Stimulated activated CD4-positive, alpha-beta T cell treated with anti-CD3 and anti-CD28 coated beads, Interleukin-2, amount 100 ng/mL, for 24 hours (primary cell): Measurements from ENCODE around the gene MMP17.
"Not testable (repeated sequence)": the region's sequence is repeated elsewhere in the genome, so short reads cannot be mapped to it uniquely, and the experiment has no call there.

Experiments used
- DNase-seq, 2 donors: peaks; one replicate each; pipeline ENCODE4 v3.0.0-alpha.2; 2020

MMP17 gene

DNA sequence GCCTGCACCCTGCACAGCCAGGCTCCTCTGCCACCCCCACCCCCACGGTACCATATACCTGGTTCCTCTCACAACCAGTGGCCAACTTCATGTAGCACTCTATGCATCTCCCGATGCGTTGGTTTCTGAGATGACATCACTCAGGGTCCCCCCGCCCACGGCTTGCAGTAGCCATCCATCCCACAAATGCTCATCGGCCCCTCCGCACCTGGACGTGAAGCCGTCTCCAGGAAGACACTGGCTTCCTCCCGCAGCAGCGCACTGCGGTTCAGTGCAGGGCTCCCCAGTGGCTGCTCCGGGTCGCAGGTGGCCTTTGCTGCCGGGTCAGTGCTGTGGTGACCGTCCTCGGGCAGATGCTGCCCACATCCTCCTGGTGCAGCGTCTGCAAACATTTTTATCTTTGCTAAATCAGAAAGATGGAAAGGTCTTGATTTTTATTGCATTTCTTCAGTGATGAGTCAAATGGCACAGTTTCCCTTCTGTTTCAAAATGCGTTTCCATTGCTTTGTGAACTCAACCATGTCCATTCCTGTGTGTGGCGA is 27.5 kb upstream of the MMP17 start:
- DNase-seq = no peak

- DNase-seq = no peak
Measured at GRCh38 chr12:131801254-131801866, 26.8 kb upstream of the MMP17 start.

DNA sequence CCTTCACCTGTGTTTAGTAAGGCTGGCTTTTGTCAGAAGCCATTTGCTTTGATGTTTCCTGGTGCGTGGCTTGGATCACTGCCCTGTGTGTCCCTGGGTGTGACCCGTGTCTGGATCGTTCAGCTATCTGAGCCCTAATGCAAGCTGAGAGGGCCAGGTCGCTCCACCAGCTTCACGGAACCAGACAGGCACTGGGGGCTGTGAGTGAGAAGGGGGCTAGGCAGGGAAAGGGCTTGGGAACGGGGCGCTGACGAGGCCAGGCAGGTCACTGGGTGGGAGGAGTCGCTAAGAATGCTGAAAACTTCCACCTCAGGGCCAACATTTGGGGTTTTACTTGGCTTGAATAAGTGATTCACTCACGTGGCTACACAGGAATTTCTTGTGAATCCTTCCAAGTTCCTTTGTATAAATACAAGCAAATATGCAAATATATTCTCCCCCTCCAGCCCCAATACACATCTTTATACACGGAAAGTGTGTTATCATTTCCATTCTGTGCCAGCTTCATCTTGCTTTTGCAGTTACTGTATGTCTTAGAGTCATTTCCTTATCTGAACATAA is 24.2 kb upstream of the MMP17 start:
- DNase-seq = no peak

GRCh38 chr12:131805421-131805820 is 22.8 kb upstream of the MMP17 start:
- no peak for DNase-seq

DNA sequence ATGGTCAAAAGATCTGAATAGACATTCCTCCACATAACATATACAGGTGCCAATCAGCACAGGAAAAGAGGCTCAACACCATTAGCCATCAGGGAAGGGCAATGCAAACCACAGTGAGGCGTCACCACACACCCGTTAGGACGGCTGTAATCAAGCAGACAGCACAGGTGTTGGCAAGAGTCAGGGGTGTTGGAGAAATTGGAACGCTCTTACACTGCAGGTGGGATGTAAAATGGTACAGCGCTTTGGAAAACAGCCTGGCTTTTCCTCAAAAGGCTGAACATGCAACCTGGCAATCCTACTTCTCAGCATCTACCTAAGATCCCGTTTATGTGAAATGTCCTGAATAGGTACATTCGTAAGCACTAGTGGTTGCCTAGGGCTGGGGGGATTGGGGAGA is 21.5 kb upstream of the MMP17 start:
- no peak for DNase-seq

- DNase-seq = peak; percentile 17 to 29
Measured at GRCh38 chr12:131808744-131809371, 19.3 kb upstream of the MMP17 start.

- DNase-seq = not testable (repeated sequence)
Measured at GRCh38 chr12:131809476-131810254, 18.5 kb upstream of the MMP17 start.

DNA sequence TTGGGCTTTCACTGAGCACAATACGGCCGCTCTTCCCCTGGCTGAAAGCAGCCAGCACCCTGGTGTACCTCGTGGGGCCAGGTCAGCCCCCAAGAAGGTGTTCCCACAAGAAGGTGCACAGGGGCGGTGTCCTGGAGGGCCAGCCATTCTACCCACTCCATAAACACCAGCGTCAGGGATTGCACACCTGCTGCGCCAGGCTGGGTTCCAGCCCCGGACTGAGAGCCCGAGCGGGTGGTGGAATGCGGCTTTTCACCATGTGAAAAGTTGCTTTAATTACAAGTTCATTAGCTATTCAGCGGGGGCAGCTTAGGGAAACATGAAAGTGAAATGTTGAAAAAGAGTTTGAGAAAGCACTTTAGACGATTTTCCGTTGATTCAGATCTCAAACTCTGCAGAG is 17.5 kb upstream of the MMP17 start:
- DNase-seq = no peak

DNA sequence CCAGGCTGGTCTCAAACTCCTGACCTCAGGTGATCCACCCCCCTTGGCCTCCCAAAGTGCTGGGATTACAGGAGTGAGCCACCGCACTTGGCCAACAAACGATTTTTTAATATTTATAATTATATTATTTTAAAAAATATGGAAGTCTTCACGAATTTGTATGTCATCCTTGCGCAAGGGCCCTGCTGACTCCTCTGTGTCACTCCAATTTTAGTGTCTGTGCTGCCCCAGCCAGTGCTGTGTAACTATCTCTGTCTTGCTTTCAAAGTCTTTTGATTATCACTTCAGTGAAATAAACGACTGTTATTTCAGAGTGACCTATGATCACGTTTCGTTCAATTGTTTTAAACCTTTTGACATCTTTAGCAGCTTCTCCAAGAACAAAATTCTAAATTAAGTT is 13.1 kb upstream of the MMP17 start:
- no peak for DNase-seq

DNA sequence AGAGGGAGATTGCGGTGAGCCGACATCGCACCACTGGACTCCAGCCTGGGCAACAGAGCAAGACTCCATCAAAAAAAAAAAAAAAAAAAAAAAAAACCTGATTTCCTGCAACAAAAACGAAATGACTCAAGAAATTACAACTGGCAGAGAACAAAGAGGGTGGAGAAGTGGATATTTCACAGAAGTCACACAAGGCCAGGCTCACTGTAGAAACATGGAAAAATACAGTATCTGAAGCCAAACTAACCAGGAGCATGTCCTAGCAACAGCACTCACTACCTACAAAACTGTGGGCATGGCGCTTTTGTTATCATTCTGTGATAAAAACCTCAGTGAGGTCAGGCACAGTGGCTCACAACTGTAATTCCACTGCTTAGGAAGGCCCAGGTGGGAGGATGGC is 11.7 kb upstream of the MMP17 start:
- DNase-seq = no peak

DNA sequence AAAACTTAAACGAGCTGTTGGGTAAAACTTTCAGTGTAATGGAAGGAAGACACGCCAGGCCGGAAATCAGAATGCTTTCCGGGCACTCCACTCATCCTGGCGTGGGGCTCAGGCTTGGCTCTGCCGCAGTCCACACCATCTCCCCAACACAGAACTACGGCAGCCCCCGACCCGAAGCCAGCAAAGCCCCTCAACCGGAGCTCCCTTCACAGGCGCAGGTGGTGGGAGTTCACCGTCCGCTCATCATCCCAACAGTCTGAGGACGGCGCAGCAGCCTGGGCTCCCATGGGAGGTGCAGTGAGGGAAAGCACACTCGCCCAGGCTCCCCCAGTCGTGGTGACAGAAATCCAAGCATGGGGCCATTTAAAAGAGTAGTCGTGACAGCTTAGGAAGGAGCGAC is 11.0 kb upstream of the MMP17 start:
- DNase-seq = no peak

GRCh38 chr12:131818821-131819585 is 9.2 kb upstream of the MMP17 start:
- no peak for DNase-seq

GRCh38 chr12:131824450-131824849 is 3.7 kb upstream of the MMP17 start:
- DNase-seq = no peak

DNA sequence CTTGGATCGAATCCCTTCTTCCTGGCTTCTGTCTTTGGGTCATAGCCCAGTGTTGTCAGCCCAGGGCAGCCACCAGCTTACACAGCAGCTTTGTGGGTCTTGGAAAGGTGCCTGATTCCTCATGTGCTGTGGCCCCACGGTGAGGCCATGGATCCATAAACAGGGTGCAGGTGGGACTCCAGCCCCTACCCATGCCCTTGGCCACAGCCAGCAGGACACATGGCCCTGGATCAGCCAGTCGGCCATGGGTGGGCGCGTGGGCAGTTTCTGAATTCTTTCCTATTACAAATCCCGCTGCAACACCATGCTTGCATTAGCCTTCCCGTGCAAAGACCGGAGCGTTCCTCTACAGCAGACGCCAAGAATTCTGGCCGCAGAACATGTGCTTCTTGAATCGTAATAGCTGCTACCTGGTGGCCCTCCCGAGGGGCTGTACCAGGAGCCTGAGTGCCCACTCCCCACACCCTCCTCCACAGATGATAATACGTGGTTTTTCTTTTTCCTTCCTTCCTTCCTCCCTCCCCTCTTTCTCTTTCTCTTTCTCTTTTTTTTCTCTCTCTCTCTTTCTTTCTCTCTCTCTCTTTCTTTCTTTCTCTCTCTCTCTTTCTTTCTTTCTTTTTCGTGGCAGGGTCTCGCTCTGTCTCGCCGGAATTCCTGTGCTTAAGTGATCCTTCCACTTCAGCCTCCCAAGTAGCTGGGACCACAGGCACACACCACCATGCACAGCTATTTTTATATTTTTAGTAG is 2.9 kb upstream of the MMP17 start:
- DNase-seq = no peak

DNA sequence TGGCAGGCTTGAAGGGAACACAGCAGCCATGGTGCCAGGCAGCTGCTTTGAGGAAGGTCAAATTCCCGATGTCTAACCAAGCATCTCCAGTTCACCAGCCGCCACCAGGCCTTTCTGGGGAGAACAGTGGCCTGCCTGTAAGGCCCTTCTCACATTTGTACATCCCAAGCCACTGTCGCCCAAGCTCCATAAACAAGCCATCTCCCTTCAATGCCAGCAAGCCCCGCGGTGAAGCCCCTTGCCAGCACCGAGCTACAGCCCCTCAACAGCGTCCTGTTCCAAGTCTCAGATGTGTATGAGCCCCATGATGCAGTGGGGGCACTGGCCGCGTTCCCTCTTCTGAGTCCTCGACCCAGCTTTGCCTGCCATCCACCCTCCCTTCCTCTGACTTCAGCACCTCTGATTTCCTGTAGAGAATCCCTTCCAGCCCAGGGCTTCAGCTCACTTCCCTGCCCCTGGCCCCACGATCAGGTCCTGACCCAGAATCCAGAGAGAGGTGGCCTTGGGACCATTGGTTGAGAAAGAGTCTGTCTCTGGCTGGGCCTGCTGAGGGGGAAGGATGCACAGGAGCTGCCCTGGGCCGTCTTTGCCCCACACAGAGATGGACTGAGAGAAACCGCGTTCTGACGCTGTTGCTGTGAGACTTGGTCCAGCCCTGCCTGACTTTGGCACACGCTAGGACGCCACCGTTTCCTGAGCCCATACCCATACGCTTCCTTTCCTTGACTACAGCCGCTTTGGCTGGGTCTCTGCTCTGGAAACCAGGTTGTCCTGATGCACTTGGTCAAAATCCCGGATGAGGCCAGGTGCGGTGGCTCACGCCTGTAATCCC is 1.9 kb upstream of the MMP17 start:
- DNase-seq = no peak

GRCh38 chr12:131828671-131829355 is 620 bp downstream of the MMP17 start:
- peak; percentile 30 to 32 for DNase-seq

- DNase-seq = no peak
Measured at GRCh38 chr12:131829356-131829747, 1.2 kb downstream of the MMP17 start.

- DNase-seq = no peak
Measured at GRCh38 chr12:131829791-131830334, 1.7 kb downstream of the MMP17 start.

DNA sequence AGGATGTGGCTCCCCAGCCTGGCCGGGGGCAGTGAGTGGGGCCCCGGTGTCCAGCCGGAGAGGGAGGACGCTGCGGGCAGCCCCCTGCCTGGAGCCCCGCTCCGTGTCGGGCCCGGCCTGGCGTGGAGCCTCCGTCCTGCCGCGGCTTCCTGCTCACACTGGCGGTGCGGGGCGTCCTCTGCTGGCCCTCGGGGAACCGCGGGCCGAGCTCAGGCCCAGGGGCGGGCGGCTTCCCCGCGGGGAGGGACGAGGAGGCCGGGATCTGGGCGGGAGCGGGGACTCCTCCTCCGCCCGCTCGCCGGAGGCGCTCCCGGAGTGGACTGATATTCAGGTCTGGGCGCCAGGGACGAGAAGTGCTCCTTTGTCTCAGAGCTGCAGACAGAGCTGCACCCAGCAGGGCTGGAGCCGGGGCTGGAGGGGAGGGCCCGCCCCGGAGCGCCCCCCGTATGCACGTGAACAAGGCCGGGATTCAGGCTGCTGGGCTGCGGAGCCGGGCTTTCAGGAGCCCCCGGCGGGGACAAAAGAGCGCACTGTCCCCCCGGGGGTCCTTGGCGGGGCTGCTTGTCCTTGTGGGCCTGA is 2.2 kb downstream of the MMP17 start:
- DNase-seq = peak; percentile 26 to 53
